Mammary epithelial cell (primary cell): ENCODE measurements around the gene MFRP.

Experiments
- CTCF ChIP-seq, 2 donors: IDR thresholded peaks in 1 of 2; conservative IDR thresholded peaks in 1 of 2; 2 replicates each; pipeline ENCODE4 v1.5.1; 2011 to 2012; ENCODE audit warnings: inconsistent platforms in 2 of 2, low read length in 2 of 2, mild to moderate bottlenecking in 2 of 2, control low read depth in 1 of 2, low read depth in 1 of 2; ENCODE audit not compliant: insufficient read depth in 1 of 2; ENCODE audit errors: extremely low read depth in 1 of 2
- EZH2 ChIP-seq: IDR thresholded peaks from 2 replicates; pipeline ENCODE4 v1.6.1; 2012; ENCODE audit warnings: low read length, inconsistent platforms, borderline replicate concordance

- no peak for TF ChIP-seq CTCF (conservative IDR thresholded peaks at IDR 0.05 in 1 of 2, IDR thresholded peaks at IDR 0.05 in 1 of 2; ENCODE audit: extremely low read depth in 1 of 2, insufficient read depth in 1 of 2, low read depth in 1 of 2, low read length in 2 of 2)
- TF ChIP-seq EZH2 = no peak
These were observed 21.2 kb upstream of the MFRP start for GRCh38 chr11:119367661-119368120.
